Adrenal gland (tissue), 12 donors: Measurements from ENCODE around the gene INPP5A. TPM values are rescaled to one million over a fixed set of nuclear protein-coding genes. Genes with fewer than 3 reads are reported as not detected.
A peak's percentile ranks its signal among the peaks of the same experiment; 100 is the strongest.

Experiments
- DNase-seq, 7 donors: peaks; one replicate each; pipeline ENCODE4 v3.0.0-alpha.2; 2019 to 2020
- H3K27ac ChIP-seq, 5 donors: fragments of 200-600 bp; sonication (generic) in 4 of 5; 1 replicate in 3 of 5; 2 replicates in 2 of 5; pipeline versions ENCODE4 v1.5.1 to v1.8.0; 2016 to 2020; ENCODE audit warnings: mild to moderate bottlenecking in 1 of 5
- H3K27me3 ChIP-seq: fragments of 200-600 bp; 2 replicates; pipeline ENCODE4 v1.8.0; 2021
- H3K36me3 ChIP-seq, 2 donors: fragments of 200-600 bp; replicated peaks in 1 of 2; 1 replicate in 1 of 2; 2 replicates in 1 of 2; pipeline versions ENCODE4 v1.5.1 to v1.8.0; 2018 to 2022
- H3K4me1 ChIP-seq, 2 donors: fragments of 200-600 bp; replicated peaks in 1 of 2; 1 replicate in 1 of 2; 2 replicates in 1 of 2; pipeline versions ENCODE4 v1.5.1 to v1.8.0; 2018 to 2021
- H3K4me3 ChIP-seq, 4 donors: fragments of 200-600 bp; sonication (generic) in 3 of 4; one replicate each; pipeline ENCODE4 v1.5.1; 2016 to 2018
- H3K9me3 ChIP-seq, 3 donors: fragments of 200-600 bp; sonication (generic) in 1 of 3; replicated peaks in 1 of 3; 1 replicate in 2 of 3; 2 replicates in 1 of 3; pipeline versions ENCODE4 v1.5.1 to v1.8.0; 2016 to 2021
- CTCF ChIP-seq, 6 experiments: fragments of 450-650 bp in 4 of 6; fragments of 200-600 bp in 2 of 6; sonication (generic) in 1 of 6; IDR thresholded peaks; 1 replicate in 5 of 6; 2 replicates in 1 of 6; pipeline versions ENCODE4 v1.5.1 to v1.8.0; 2016 to 2021; ENCODE audit warnings: antibody characterized with exemption in 6 of 6, mild to moderate bottlenecking in 2 of 6, moderate library complexity in 1 of 6
- POLR2A ChIP-seq, 2 donors: fragments of 450-650 bp; IDR thresholded peaks; one replicate each; pipeline ENCODE4 v1.6.1; 2017; ENCODE audit warnings: antibody characterized with exemption in 2 of 2, mild to moderate bottlenecking in 2 of 2, moderate library complexity in 1 of 2
- WGBS, 4 donors: extraction: QIAGEN DNeasy Blood & Tissue Kit in 2 of 4; methylation state at CpG; one replicate each; pipeline versions ENCODE4 v1.1.5 to v1.1.7; 2013 to 2017; 5-methylcytosine and 5-hydroxymethylcytosine counted together
- intact Hi-C, 2 donors: fragments of 100-400 bp; cut with DNase I; formaldehyde crosslinking; loops; one replicate each; pipeline versions ENCODE4 v1.14.1 to v1.15.0; 2022 to 2023
- polyA plus RNA-seq, 3 donors: library from polyadenylated mRNA; stranded (reverse); fragments of 200-250 nt in 2 of 3; fragments of 350-450 nt in 1 of 3; fragmentation: Illumina TruSeq in 1 of 3; extraction: RNeasy Lipid Tissue Mini Kit (QIAGEN cat#74804) in 1 of 3; gene quantifications; one replicate each; pipeline ENCODE4 v1.2.3, GENCODE V29; 2013 to 2014
- total RNA-seq, 9 donors: library from RNA; depleted of rRNA in 4 of 9; stranded (reverse); fragments of >200 nt in 4 of 9; fragments of 120-200 nt in 1 of 9; fragmentation: NEBNext Ultra II Directional in 1 of 9; extraction: Animal tissue kit (Norgen Biotek cat#: 25700) in 1 of 9; gene quantifications; one replicate each; pipeline versions ENCODE4 v1.1.0 to v1.2.4, GENCODE V29; 2013 to 2023
- donor health status: healthy with polysubstance abuse.
- donor health status: Bipolar disorder and iron deficiency.
- donor health status: DM: yes; HTN: yes; CAD: no.
- donor health status: DM: no; HTN: no; CAD: no.
- donor health status: DM: no; HTN: no; CAD: no.
- donor health status: DM: yes; HTN: yes; CAD: no.

INPP5A gene
- total and polyA plus RNA-seq, 12 donors: 13.5 to 62.9 (median 37.5) TPM

- intact Hi-C loops: no loop called here
- peak in 2 of 7 donors; percentile 29 to 48 for DNase-seq
Measured at GRCh38 chr10:132546567-132547420, 9.2 kb downstream of the INPP5A start.

GRCh38 chr10:132547421-132547861 lies 9.9 kb downstream of the INPP5A start:
- Histone ChIP-seq H3K27me3 (no peaks in the 10 kb centered on the region), H3K9me3 (no peaks in the 10 kb centered on the region), H3K4me3 (no peak overlapping the region), H3K36me3 (no peaks in the 10 kb centered on the region), H3K4me1 (peaks cover 12 to 27% of the 10 kb centered on the region in 2 donors), H3K27ac (no peak overlapping the region)
- peak in 4 of 7 donors; percentile 22 to 47 (median 29) for DNase-seq
- no peak for TF ChIP-seq CTCF (IDR thresholded peaks at IDR 0.05)
- no peak for TF ChIP-seq POLR2A (IDR thresholded peaks at IDR 0.05)
- intact Hi-C loops: no loop called here
- 81 to 92% (median 82%) methylated on average over 16 to 22 of the region's 22 CpGs for WGBS, 4 donors

More at GRCh38 chr10:132546567-132547420, 9.2 kb downstream of the INPP5A start:
- 74 to 91% (median 79%) methylated on average over 11 to 26 of the region's 26 CpGs for whole genome bisulfite sequencing, 4 donors
- Histone ChIP-seq H3K4me1 (peaks cover 12 to 32% of the 10 kb centered on the region in 2 donors), H3K27ac (no peak overlapping the region), H3K4me3 (no peak overlapping the region), H3K36me3 (no peaks in the 10 kb centered on the region), H3K27me3 (no peaks in the 10 kb centered on the region), H3K9me3 (no peaks in the 10 kb centered on the region)
- TF ChIP-seq CTCF (IDR thresholded peaks at IDR 0.05) (no peak), POLR2A (IDR thresholded peaks at IDR 0.05) (no peak)

- Histone ChIP-seq H3K27me3 (no peaks in the 10 kb centered on the region), H3K4me1 (peaks cover 12 to 20% of the 10 kb centered on the region in 2 donors), H3K36me3 (no peaks in the 10 kb centered on the region), H3K27ac (no peak overlapping the region), H3K9me3 (no peaks in the 10 kb centered on the region), H3K4me3 (no peak overlapping the region)
- DNase-seq: peak in 2 of 7 donors; percentile 13 to 17
- TF ChIP-seq POLR2A (IDR thresholded peaks at IDR 0.05) (no peak), CTCF (IDR thresholded peaks at IDR 0.05) (no peak)
- WGBS, 4 donors: 90 to 95% (median 92%) methylated on average over 27 to 28 of the region's 28 CpGs
- intact Hi-C loops: no loop called here
Measured at GRCh38 chr10:132548106-132548823, 10.7 kb downstream of the INPP5A start.

- Histone ChIP-seq H3K27me3 (no peaks in the 10 kb centered on the region), H3K4me3 (no peak overlapping the region), H3K27ac (no peak overlapping the region), H3K9me3 (no peaks in the 10 kb centered on the region), H3K36me3 (no peaks in the 10 kb centered on the region), H3K4me1 (peaks cover 12 to 20% of the 10 kb centered on the region in 2 donors)
- TF ChIP-seq CTCF (IDR thresholded peaks at IDR 0.05) (no peak), POLR2A (IDR thresholded peaks at IDR 0.05) (no peak)
- intact Hi-C loops: no loop called here
- WGBS, 4 donors: 87 to 94% (median 90%) methylated on average over 13 to 14 of the region's 14 CpGs
- DNase-seq: peak in 3 of 7 donors; percentile 5 to 15 (median 9)
Measured at GRCh38 chr10:132548869-132549268, 11.3 kb downstream of the INPP5A start.
